ENCODE measurements around the gene THAP11. TPM values are rescaled to one million over a fixed set of nuclear protein-coding genes. Genes with fewer than 3 reads are reported as not detected.
A peak's percentile ranks its signal among the peaks of the same experiment; 100 is the strongest.

THAP11 gene
- total and polyA plus RNA-seq, 2 of the 13 experiments (the other 11 are each of a cell fraction or from before 2014, with no cell fraction given): 44.2 to 53.4 TPM

- TF ChIP-seq ARID4A (CRISPR knock-in tag; IDR thresholded peaks at IDR 0.05; ENCODE audit: borderline replicate concordance) (peak; percentile 97; the same call in 1 of the 2 replicates), ZNF232 (CRISPR knock-in tag; IDR thresholded peaks at IDR 0.05; ENCODE audit: borderline replicate concordance) (no peak), ZNF12 (CRISPR knock-in tag; IDR thresholded peaks at IDR 0.05) (no peak), GABPB1 (CRISPR knock-in tag; IDR thresholded peaks at IDR 0.05) (peak; percentile 94), ZNF569 (CRISPR knock-in tag; IDR thresholded peaks at IDR 0.05; ENCODE audit: borderline replicate concordance) (no peak), PBX2 (CRISPR knock-in tag; IDR thresholded peaks at IDR 0.05) (no peak), ZNF251 (CRISPR knock-in tag; IDR thresholded peaks at IDR 0.05) (no peak), GMEB2 (CRISPR knock-in tag; IDR thresholded peaks at IDR 0.05; ENCODE audit: low read depth) (no peak), FOXP1 (IDR thresholded peaks at IDR 0.05) (no peak), FOXP1 (CRISPR knock-in tag; IDR thresholded peaks at IDR 0.05) (no peak), KLF9 (CRISPR knock-in tag; IDR thresholded peaks at IDR 0.05; ENCODE audit: low read depth) (peak; percentile 27; the same call in 1 of the 2 replicates), BRCA1 (CRISPR knock-in tag; IDR thresholded peaks at IDR 0.05) (no peak), HNF4G (IDR thresholded peaks at IDR 0.05; ENCODE audit: borderline replicate concordance, low read depth, low read length) (peak; percentile 36; the same call in 1 of the 2 replicates), HNF4G (CRISPR knock-in tag; IDR thresholded peaks at IDR 0.05; ENCODE audit: borderline replicate concordance, low read depth) (no peak), CBX2 (IDR thresholded peaks at IDR 0.05; ENCODE audit: low read depth, low read length) (no peak), CBX2 (CRISPR knock-in tag; IDR thresholded peaks at IDR 0.05; ENCODE audit: low read depth) (no peak), ZBTB43 (CRISPR knock-in tag; conservative IDR thresholded peaks at IDR 0.05) (no peak), NFE2L1 (CRISPR knock-in tag; IDR thresholded peaks at IDR 0.05; ENCODE audit: borderline replicate concordance) (no peak; the same call in 1 of the 2 replicates), KLF15 (CRISPR knock-in tag; IDR thresholded peaks at IDR 0.05; ENCODE audit: borderline replicate concordance) (no peak), MTA3 (CRISPR knock-in tag; IDR thresholded peaks at IDR 0.05) (no peak), MEIS2 (CRISPR knock-in tag; IDR thresholded peaks at IDR 0.05) (peak; percentile 27), ZNF737 (CRISPR knock-in tag; IDR thresholded peaks at IDR 0.05; ENCODE audit: borderline replicate concordance) (no peak), MIXL1 (CRISPR knock-in tag; IDR thresholded peaks at IDR 0.05) (0 out of 2 replicates have a peak, but pooled peaks have one; percentile 26), ZNF598 (CRISPR knock-in tag; IDR thresholded peaks at IDR 0.05; ENCODE audit: borderline replicate concordance) (0 out of 2 replicates have a peak, but pooled peaks have one; percentile 48)
Observed at GRCh38 chr16:67806428-67807147, 35.5 kb upstream of the THAP11 start, which contains the start of the genes RANBP10 and TSNAXIP1 (continued).

All from HepG2 (cell line).